Endothelial cell of umbilical vein (primary cell): ENCODE data around the gene BMPER.

ENCODE experiments used
- EZH2 ChIP-seq: IDR thresholded peaks from 2 replicates; pipeline ENCODE4 v1.6.1; 2012; ENCODE audit warnings: borderline replicate concordance, low read depth, mild to moderate bottlenecking, moderate library complexity, low read length, inconsistent platforms; ENCODE audit not compliant: severe bottlenecking
- FOS ChIP-seq: IDR thresholded peaks from 2 replicates; pipeline ENCODE4 v1.6.1; 2011; ENCODE audit warnings: mild to moderate bottlenecking, low read length, moderate library complexity, borderline replicate concordance; ENCODE audit not compliant: insufficient read depth
- GATA2 ChIP-seq: IDR thresholded peaks from 2 replicates; pipeline ENCODE4 v1.7.0; 2011; ENCODE audit warnings: low read depth, mild to moderate bottlenecking, moderate library complexity, mixed read lengths, low read length; ENCODE audit not compliant: insufficient read length, insufficient read depth
- JUN ChIP-seq: IDR thresholded peaks from 2 replicates; pipeline ENCODE4 v1.6.1; 2011; ENCODE audit warnings: borderline replicate concordance, low read depth; ENCODE audit not compliant: insufficient read length, insufficient read depth
- POLR2A ChIP-seq: IDR thresholded peaks from 2 replicates; pipeline ENCODE4 v1.6.1; 2012; ENCODE audit warnings: low read depth, mild to moderate bottlenecking, control low read depth, low read length
- POLR2AphosphoS5 ChIP-seq: IDR thresholded peaks from 2 replicates; pipeline ENCODE4 v1.6.1; 2012; ENCODE audit warnings: low read depth, mild to moderate bottlenecking, control low read depth, low read length, moderate library complexity; ENCODE audit not compliant: insufficient read depth
- TF ChIP-seq, protein P1 (sequence below), 2 donors: IDR thresholded peaks; 1 replicate in 1 of 2; 2 replicates in 1 of 2; pipeline ENCODE4 v1.5.1; 2011; ENCODE audit warnings: low read length in 2 of 2, mild to moderate bottlenecking in 2 of 2, moderate library complexity in 2 of 2, control low read depth in 1 of 2, inconsistent platforms in 1 of 2, low read depth in 1 of 2; ENCODE audit not compliant: insufficient read depth in 1 of 2; ENCODE audit errors: extremely low read depth in 1 of 2
- TF ChIP-seq, protein P2 (sequence below): IDR thresholded peaks from 2 replicates; pipeline ENCODE4 v1.6.1; 2011; ENCODE audit not compliant: insufficient read depth, insufficient read length

DNA sequence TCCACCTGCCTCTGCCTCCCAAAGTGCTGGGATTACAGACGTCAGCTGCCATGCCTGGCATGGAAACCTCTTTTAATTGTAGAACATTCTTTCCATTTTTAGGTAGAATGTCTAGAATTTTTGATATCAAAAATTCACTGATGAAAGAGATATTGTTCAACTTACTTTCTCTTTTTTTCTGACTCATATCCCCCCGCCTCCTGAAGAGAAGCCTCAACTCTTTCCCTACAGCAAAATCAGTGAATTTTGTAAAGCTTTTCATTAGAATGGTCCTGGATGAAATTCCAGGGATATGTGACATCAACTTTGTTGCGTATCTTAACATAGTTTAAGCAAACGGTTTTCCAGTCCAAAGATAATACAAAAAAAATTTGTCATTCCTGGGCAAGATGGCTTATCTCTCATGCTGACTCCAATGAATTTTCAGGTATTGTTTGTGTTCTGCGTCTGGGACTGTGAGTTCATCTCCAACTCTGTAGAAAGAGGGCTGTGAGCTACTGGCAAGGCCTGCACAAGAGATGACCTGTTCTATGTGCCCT, 256.8 kb downstream of the BMPER start:
- TF ChIP-seq, protein P1, sequence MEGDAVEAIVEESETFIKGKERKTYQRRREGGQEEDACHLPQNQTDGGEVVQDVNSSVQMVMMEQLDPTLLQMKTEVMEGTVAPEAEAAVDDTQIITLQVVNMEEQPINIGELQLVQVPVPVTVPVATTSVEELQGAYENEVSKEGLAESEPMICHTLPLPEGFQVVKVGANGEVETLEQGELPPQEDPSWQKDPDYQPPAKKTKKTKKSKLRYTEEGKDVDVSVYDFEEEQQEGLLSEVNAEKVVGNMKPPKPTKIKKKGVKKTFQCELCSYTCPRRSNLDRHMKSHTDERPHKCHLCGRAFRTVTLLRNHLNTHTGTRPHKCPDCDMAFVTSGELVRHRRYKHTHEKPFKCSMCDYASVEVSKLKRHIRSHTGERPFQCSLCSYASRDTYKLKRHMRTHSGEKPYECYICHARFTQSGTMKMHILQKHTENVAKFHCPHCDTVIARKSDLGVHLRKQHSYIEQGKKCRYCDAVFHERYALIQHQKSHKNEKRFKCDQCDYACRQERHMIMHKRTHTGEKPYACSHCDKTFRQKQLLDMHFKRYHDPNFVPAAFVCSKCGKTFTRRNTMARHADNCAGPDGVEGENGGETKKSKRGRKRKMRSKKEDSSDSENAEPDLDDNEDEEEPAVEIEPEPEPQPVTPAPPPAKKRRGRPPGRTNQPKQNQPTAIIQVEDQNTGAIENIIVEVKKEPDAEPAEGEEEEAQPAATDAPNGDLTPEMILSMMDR (IDR thresholded peaks at IDR 0.05; ENCODE audit: extremely low read depth in 1 of 2, insufficient read depth in 1 of 2, low read depth in 1 of 2, low read length in 2 of 2), result no peak
- TF ChIP-seq POLR2A, result no peak
- TF ChIP-seq FOS, result no peak
- no peak for TF ChIP-seq GATA2
- TF ChIP-seq JUN, result no peak
- TF ChIP-seq EZH2, result no peak
- no peak for TF ChIP-seq POLR2AphosphoS5
- TF ChIP-seq, protein P2, sequence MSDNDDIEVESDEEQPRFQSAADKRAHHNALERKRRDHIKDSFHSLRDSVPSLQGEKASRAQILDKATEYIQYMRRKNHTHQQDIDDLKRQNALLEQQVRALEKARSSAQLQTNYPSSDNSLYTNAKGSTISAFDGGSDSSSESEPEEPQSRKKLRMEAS, result no peak
